ENCODE data around the gene NPR2.

The NPR2 gene

GRCh38 chr9:35763803-35764202 is 27.6 kb upstream of the NPR2 start:
- DNase-seq = no peak

DNA sequence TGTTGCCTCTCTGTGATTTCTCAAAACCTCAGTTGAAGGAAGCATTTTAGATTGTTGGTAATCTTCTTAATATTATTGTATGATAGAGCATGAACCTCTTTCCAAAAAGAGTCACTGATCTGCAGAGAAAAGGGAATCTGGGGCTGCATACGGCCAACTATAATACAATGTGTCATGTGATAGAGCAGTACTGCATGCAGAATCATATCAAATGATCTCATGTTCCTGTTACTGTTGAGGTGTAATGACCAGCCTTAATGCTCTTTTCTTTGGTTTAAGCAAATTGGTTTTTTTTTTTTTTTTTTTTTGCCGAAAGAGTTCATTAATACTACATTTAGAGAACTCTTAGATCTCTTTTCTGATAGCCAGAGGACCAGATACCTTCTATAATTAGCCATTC is 24.4 kb upstream of the NPR2 start:
- no peak for DNase-seq

DNA sequence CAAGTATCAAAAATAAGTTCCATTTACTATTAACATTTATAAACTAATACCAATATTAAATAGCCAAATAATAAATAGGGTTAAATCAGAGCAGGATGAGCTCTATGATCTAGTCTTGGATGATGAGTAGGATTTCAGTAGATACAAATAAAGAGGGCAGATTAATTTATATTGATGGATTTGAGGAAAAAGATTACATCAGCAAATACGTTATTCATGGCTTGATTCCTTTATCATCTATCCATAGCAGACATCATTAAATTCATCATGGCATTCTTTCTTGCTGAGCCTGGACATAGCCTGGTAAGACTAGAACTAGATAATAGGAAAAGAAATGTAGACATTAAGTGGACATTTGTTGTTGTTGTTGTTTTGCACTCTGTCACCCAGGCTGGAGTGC is 23.9 kb upstream of the NPR2 start:
- DNase-seq = no peak

GRCh38 chr9:35769763-35770162 is 21.6 kb upstream of the NPR2 start:
- DNase-seq = no peak

- peak in 3 of 4 experiments; percentile 11 to 23 (median 14) for DNase-seq
These were observed 20.3 kb upstream of the NPR2 start for GRCh38 chr9:35771075-35771433.

DNA sequence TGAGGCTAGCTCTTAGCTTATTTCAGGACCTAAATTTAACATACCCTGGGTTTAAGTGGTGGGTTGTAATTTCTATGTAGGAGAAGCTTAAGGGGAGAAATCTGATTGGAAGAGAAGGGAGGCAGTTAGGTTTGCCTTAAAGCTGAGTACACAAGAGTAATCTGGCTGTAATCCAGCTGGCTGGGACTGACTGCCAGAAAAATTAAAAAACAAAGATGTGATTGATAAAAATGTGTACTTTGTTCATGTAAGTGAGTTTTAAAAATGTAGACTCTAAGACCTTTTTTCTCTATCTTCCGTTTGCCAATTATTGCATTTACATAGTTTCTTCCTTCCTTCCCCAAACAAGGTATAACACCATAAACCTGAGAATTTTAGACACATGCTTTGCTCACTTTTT is 19.9 kb upstream of the NPR2 start:
- DNase-seq = no peak

GRCh38 chr9:35771943-35772342 is 19.4 kb upstream of the NPR2 start:
- no peak for DNase-seq

- peak; percentile 77 to 87 (median 84) for DNase-seq
These were observed 16.3 kb upstream of the NPR2 start for GRCh38 chr9:35774907-35775635.

DNA sequence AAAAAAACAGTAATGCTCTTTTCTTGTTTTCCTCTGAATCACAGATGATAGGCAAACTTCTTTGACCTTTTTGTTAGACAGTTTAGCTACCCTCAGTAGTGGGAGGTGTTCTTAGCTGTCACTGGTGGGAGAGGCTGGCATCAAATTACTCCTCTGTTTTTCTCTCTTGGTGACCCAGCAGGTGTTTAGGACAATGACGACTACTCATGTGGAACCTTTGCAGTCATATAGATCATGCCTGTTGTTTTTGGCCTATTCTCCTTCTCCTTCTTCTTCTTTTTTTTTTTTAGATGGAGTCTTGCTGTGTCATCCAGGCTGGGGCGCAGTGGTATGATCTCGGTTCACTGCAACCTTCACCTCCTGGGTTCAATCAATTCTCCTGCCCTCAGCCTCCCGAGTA is 15.4 kb upstream of the NPR2 start:
- peak in 1 of 4 experiments; percentile 36 for DNase-seq

DNA sequence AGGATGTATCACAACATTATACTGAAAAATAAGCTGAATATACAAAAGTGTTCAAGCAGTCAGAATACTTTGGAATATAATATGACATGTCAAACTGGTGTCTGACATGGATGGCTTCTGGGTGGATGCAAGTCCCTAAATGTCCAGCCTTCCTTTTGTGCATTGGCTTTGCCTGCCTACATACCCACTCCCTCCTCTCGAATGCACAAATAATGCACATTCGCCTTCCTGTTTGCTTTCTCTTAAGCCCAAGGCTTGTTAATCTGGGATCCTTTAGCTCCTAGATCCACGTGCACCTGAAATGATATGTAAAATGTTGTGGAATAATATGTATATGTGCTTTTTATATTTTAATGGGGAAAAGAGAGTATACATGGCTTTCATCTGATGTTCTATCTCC is 12.9 kb upstream of the NPR2 start:
- DNase-seq = no peak

DNA sequence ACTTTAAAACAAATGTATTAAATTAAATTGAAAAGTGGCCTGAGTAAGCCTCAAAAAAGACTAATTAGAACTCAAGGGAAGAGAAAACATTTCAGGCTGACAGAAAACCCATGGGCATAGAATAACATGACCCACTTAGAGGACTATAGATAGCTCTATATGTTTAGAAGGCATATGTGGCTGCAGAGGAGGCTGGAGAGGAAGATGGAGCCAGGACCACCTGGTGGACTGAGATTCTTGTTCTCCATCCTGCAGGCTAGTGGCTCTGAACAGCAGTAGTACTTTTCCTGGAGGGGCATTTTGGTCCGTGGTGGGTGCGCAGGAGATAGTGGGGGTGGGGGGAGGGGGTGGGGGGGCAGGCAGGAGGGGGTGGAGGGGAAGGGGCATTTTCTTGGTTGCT is 10.3 kb upstream of the NPR2 start:
- DNase-seq = no peak

GRCh38 chr9:35783418-35783817 is 8.0 kb upstream of the NPR2 start:
- DNase-seq = no peak

- no peak for DNase-seq
These were observed 1.9 kb upstream of the NPR2 start for GRCh38 chr9:35789541-35789940.

DNA sequence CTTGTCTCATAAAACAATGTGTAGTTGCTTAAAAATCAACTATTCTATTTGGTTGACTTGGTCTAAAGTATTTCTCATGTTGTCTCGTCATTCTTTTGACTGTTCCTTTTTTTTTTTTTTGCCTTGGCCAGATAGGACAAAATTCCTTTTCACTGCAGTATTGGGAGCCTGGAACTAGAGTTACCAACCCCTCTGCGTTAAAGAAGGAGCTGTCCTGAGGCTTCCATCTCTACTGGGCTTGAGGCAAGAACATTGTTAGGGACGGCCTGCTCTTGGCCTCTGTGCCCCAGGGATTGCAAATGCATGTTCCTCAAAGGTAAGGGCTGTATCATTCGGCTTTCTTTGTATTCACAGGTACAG is 1.4 kb upstream of the NPR2 start:
- DNase-seq = no peak

- DNase-seq = peak; percentile 68 to 84 (median 75)
These were observed 750 bp upstream of the NPR2 start for GRCh38 chr9:35790385-35791296.

DNA sequence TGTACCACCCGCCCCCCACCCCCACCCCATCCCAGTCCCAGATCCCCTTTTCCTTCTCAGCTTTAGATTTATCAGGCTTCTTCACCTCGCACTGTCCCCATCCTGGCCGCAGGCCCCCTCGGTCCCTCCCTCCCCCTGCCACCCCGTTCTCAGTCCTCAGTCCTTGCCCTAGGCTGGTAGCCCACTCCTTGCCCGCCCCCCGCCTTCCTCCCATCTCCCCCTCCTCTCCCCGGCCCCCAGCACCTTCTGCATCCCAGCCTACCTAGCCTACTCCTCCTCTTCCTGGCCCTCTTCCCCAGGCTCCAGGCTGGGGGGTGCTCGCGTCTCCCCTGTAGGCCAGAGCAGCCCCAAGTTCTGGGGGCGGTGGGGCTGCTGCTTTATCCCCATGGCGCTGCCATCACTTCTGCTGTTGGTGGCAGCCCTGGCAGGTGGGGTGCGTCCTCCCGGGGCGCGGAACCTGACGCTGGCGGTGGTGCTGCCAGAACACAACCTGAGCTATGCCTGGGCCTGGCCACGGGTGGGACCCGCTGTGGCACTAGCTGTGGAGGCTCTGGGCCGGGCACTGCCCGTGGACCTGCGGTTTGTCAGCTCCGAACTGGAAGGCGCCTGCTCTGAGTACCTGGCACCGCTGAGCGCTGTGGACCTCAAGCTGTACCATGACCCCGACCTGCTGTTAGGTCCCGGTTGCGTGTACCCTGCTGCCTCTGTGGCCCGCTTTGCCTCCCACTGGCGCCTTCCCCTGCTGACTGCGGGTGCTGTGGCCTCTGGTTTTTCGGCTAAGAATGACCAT is 828 bp downstream of the NPR2 start:
- no peak for DNase-seq

- DNase-seq = no peak
These were observed 1.4 kb downstream of the NPR2 start for GRCh38 chr9:35792826-35793225.

GRCh38 chr9:35793461-35793860 is 2.1 kb downstream of the NPR2 start:
- no peak for DNase-seq

GRCh38 chr9:35795695-35796094 is 4.3 kb downstream of the NPR2 start:
- DNase-seq = no peak

DNA sequence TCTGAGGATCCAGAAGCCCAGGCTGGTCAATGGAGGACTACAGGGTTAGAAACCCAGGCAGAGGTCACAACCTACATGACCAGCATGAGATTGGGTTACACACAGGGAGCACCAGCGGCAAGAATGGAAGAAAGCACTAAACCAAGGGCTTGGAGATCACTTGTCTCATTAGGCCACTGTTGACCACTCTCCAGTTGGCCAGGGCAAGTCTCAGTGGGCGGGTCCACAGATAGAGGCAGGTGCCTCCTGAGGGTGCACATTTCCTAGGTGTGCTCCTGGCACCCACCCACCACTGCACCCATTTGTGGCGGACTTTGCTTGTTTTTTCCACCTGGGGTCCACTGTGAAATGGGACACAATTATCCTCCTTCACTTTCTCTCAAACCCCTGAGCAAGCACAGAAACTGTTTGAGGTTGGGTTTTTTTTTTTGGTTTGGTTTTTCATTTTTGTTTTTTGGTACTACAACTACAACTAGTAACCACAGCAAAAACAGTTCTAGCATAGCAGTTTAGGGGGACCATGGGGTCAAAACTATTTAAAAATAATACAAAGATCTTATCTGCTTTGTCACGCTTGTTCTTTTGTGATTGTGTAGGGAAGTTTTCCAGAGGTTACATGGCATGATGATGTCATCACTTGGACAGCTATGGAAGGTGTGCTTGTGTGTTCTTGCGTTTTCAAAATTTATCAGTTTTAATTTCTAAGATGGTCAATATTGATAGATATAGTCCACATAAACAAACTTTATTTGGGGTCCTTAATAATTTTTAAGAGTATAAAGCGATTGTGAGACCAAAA is 6.1 kb downstream of the NPR2 start:
- no peak for DNase-seq

GRCh38 chr9:35798658-35799374 is 7.4 kb downstream of the NPR2 start:
- peak in 3 of 4 experiments; percentile 27 to 46 (median 31) for DNase-seq

DNA sequence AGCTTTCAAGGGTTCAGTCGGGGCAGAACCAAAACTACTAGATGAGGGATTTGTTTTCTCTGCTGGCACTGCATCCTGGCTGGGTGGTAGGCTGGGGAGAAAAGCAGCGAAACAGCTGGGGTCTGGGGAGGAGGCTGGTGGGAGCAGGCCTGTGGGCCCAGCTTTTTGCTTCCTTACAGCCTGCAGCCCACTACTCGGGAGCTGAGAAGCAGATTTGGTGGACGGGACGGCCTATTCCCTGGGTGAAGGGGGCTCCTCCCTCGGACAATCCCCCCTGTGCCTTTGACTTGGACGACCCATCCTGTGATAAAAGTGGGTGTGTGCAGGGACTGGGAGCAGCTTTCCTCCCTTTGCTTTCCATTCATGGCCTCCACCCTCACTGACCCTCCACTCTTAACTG is 9.1 kb downstream of the NPR2 start:
- no peak for DNase-seq

Data from suppressor macrophage (primary cell).